Stimulated activated naive B cell treated with anti-CD40 and anti-IgM and Interleukin-4, amounts not matched to agents 10 μg/mL and 1 μg/mL and 100 μg/mL, for 72 hours (primary cell): ENCODE results near the gene NCBP3.
"Not testable (repeated sequence)": the region's sequence is repeated elsewhere in the genome, so short reads cannot be mapped to it uniquely, and the experiment has no call there.

Experiments used
- ATAC-seq, 2 donors: fragments of 150-1000 bp; cut with Tn5 transposase; replicated peaks; 2 replicates each; pipeline ENCODE4 v1.10.0; 2021; ENCODE audit warnings: moderate library complexity in 1 of 2
- DNase-seq: peaks from one replicate; pipeline ENCODE4 v3.0.0; 2021
- H3K27ac Mint-ChIP-seq: one replicate; pipeline ENCODE4 v1.8.0; 2022; ENCODE audit warnings: mild to moderate bottlenecking, mixed read lengths
- H3K27me3 Mint-ChIP-seq, 2 donors: one replicate each; pipeline ENCODE4 v1.8.0; 2022; ENCODE audit warnings: mixed read lengths in 2 of 2
- H3K36me3 Mint-ChIP-seq, 2 donors: one replicate each; pipeline ENCODE4 v1.8.0; 2022; ENCODE audit warnings: mixed read lengths in 2 of 2, mild to moderate bottlenecking in 1 of 2
- H3K4me1 Mint-ChIP-seq, 2 donors: one replicate each; pipeline ENCODE4 v1.8.0; 2022; ENCODE audit warnings: mixed read lengths in 2 of 2, mild to moderate bottlenecking in 1 of 2
- H3K4me3 Mint-ChIP-seq, 2 donors: one replicate each; pipeline ENCODE4 v1.8.0; 2022; ENCODE audit warnings: mild to moderate bottlenecking in 2 of 2, mixed read lengths in 2 of 2, moderate library complexity in 1 of 2
- H3K9me3 Mint-ChIP-seq, 2 donors: one replicate each; pipeline ENCODE4 v1.8.0; 2022; ENCODE audit warnings: mixed read lengths in 2 of 2, mild to moderate bottlenecking in 1 of 2

The NCBP3 gene

DNA sequence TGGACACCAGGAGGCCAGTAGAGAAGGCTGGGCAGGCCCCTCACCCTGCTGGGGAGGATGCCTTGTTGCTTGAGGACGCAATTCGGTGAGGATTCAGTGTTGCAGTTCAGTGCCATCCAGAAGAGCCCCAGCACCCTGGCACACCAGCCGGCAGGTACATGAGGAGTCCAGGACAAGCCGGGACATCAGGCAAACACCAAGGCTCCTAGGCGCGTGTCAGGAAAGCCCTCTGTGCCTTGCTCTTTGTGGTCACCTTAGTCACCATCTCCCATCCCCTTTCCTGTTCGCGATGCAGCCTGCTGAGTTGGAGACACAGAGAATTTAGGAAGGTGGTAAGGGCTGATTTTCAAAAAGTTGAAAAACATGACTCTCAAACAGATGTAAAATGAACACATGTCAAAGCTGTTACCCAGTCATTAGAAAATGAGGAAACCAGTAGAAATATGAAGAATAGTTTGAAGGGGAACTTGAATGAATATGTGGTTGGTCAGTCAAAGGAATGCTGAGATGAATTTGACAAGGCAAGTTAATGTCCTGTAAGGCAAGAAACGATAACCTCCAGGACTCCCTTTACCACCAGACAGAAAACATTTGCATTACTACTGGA is 2.3 kb upstream of the NCBP3 start:
- H3K36me3 Mint-ChIP-seq = peaks cover 2 to 8% of the 10 kb centered on the region in 2 donors
- peaks cover 15 to 26% of the 10 kb centered on the region in 2 donors for H3K4me1 Mint-ChIP-seq
- ATAC-seq (no peak), DNase-seq (no peak)
- no peak overlapping the region for H3K27ac Mint-ChIP-seq
- H3K4me3 Mint-ChIP-seq = no peak overlapping the region
- H3K9me3 Mint-ChIP-seq = no peaks in the 10 kb centered on the region
- H3K27me3 Mint-ChIP-seq = peaks cover 15 to 16% of the 10 kb centered on the region in 2 donors

DNA sequence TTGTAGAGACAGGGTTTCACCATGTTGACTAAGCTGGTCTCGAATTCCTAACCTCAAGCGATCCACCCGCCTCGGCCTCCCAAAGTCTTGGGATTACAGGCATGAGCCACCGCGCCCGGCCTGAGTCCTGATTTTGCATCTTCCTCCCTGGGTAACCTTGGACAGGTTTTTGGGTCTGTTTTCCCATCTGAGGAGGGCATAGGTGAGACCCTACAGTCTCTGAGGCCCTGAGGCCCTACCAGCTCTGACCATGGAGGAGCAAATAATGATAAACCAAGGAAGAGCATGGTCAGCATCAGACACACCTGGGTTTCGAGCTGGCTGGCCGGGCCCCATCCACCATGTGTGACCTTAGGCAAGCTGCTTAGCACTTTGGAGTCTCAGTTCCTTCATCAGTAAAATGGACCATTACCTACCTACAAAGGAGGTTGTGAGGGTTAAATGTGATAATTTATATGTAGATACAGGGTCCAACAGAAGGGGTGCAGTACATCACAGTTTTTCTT is 1.2 kb upstream of the NCBP3 start:
- Mint-ChIP-seq H3K4me1 (peaks cover 15 to 27% of the 10 kb centered on the region in 2 donors), H3K27me3 (peaks cover 8 to 12% of the 10 kb centered on the region in 2 donors), H3K4me3 (peak overlapping the region; percentile 32 to 62), H3K9me3 (no peaks in the 10 kb centered on the region), H3K27ac (no peak overlapping the region), H3K36me3 (peaks cover 6 to 8% of the 10 kb centered on the region in 2 donors)
- DNase-seq (no peak), ATAC-seq (no peak)

DNA sequence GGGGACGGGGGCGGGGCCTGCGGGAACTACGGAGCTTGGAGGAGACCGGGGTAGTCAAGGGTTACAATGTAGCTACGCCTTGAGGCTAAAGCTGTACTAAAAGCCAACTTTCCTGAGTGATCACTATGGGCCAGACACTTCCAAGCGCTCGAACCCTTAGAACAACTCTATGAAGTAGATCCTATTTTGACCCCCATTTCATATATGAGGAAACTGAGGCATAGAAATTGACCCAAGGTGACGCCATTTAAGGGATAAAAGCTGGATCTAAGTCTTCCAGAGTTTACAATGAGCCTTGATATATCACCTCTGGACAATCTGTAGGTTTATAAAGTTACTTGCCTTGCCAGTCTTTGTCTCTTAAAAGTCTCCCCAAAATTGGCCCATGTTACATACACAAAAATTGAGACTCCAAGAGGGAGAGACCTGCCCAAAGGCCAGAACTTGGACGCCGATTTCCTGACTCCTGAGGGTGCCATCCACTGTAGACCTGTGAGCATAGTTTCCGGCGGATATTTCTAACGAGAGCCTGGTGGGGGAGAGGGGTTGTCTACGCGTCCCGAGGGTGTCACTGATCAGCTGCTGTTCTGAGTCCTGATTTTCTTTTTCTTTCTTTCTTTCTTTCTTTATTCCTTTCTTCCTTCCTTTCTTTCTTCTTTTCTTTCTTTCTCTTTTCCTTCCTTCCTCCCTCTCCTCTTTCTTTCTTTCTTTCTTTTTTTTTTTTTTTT is 555 bp upstream of the NCBP3 start:
- Mint-ChIP-seq H3K4me3 (peak overlapping the region; percentile 90 to 94), H3K27ac (peak overlapping the region; percentile 94)
- ATAC-seq = no peak

DNA sequence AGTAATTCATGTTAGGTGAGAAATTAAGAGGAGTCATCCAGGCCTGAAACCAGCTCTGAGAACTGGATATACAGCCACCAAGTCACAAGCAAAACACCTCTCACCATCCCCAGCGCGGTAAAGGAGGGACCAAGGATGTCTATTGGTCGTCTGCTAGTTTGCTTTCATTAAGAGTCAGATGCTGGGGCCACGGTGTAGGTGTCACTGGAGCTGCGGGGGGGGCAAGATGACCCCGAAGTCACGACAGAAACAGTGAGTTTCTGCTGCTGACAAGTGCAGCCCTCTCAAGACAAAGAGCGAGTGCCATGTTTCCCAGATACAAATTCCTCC is 790 bp downstream of the NCBP3 start:
- Mint-ChIP-seq H3K4me1 (peaks cover 16 to 33% of the 10 kb centered on the region in 2 donors), H3K4me3 (peak overlapping the region; percentile 90 to 94), H3K27me3 (no peaks in the 10 kb centered on the region), H3K27ac (peak overlapping the region; percentile 94), H3K9me3 (no peaks in the 10 kb centered on the region), H3K36me3 (peaks cover 14 to 18% of the 10 kb centered on the region in 2 donors)
- DNase-seq = peak; percentile 19
- ATAC-seq = peak; percentile 26 to 35

More for the DNA sequence above, 555 bp upstream of the NCBP3 start:
- no peak for DNase-seq
- Mint-ChIP-seq H3K27me3 (peaks cover 2 to 6% of the 10 kb centered on the region in 2 donors), H3K4me1 (peaks cover 15 to 27% of the 10 kb centered on the region in 2 donors), H3K9me3 (no peaks in the 10 kb centered on the region), H3K36me3 (peaks cover 6 to 8% of the 10 kb centered on the region in 2 donors)

DNA sequence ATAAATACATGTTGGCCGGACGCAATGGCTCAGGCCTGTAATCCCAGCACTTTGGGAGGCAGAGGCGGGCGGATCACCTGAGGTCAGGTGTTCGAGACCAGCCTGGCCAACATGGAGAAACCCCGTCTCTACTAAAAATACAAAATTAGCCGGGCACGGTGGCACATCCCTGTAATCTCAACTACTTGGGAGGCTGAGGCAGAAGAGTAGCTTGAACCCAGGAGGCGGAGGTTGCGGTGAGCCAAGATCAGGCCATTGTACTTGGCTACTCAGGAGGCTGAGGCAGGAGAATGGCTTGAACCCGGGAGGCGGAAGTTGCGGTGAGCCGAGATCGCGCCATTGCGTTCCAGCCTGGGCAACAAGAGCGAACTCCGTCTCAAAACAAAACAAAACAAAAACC is 1.5 kb downstream of the NCBP3 start:
- DNase-seq, H3K27me3 Mint-ChIP-seq, ATAC-seq, H3K9me3 Mint-ChIP-seq, H3K27ac Mint-ChIP-seq: not testable (repeated sequence)
- H3K36me3 Mint-ChIP-seq = peaks cover 14 to 22% of the 10 kb centered on the region in 2 donors
- peak overlapping the region; percentile 90 to 94 for H3K4me3 Mint-ChIP-seq
- peaks cover 19 to 33% of the 10 kb centered on the region in 2 donors for H3K4me1 Mint-ChIP-seq

DNA sequence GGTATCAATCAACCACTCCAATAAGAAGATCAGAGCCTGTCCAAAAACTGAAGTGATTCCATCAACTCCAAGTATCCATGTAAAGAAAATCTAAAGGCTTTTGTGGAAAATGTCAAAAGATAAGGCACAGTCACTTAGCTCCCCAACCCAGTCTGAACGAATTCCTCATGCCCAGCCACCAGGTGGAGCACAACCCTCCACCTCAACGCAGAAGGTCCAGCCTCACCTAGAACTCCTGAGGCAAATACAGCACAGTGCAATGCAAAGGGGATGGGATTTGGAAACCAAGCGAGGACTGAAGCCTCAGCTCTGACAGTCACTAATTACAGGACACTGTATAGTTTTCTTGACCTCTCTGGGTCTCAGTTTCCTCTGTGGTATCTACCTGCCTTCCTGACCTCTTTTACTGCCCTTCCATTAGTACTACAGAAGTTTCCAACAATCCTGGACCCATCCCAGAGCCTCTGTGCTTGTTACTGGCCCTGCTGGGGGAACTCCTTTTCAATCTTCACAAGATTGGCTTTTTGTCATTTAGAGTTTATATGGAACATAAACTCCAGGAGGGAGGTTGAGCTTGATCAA is 2.0 kb downstream of the NCBP3 start:
- peaks cover 19 to 33% of the 10 kb centered on the region in 2 donors for H3K4me1 Mint-ChIP-seq
- peak overlapping the region in 1 of 2 donors; percentile 90 for H3K4me3 Mint-ChIP-seq
- H3K27me3 Mint-ChIP-seq = no peaks in the 10 kb centered on the region
- no peaks in the 10 kb centered on the region for H3K9me3 Mint-ChIP-seq
- ATAC-seq = no peak
- H3K36me3 Mint-ChIP-seq = peaks cover 14 to 25% of the 10 kb centered on the region in 2 donors
- no peak for DNase-seq
- peak overlapping the region; percentile 65 for H3K27ac Mint-ChIP-seq

DNA sequence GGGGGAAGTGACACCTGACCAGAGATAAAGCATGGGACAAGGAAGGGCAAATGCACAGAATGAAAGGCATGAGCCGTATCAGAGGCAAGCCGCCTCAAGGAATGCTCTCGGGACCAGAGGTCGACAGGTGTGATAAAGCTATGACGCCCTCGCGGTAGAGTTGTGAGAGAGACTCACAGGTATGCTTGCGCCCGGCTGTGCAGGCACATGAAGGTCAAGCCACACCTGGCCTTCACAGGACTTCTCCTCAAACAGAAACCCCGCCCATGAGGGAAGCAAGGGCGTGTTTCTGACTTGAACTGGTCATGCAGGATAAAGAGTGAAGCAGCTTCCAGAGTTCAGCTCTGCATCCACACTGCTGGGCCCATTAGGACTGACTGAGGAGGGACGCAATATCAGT is 7.8 kb downstream of the NCBP3 start:
- H3K36me3 Mint-ChIP-seq = peaks cover 34 to 48% of the 10 kb centered on the region in 2 donors
- no peak overlapping the region for H3K4me3 Mint-ChIP-seq
- H3K4me1 Mint-ChIP-seq = peaks cover 6 to 12% of the 10 kb centered on the region in 2 donors
- no peak for ATAC-seq
- no peak overlapping the region for H3K27ac Mint-ChIP-seq
- no peaks in the 10 kb centered on the region for H3K27me3 Mint-ChIP-seq
- no peak for DNase-seq
- H3K9me3 Mint-ChIP-seq = no peaks in the 10 kb centered on the region

DNA sequence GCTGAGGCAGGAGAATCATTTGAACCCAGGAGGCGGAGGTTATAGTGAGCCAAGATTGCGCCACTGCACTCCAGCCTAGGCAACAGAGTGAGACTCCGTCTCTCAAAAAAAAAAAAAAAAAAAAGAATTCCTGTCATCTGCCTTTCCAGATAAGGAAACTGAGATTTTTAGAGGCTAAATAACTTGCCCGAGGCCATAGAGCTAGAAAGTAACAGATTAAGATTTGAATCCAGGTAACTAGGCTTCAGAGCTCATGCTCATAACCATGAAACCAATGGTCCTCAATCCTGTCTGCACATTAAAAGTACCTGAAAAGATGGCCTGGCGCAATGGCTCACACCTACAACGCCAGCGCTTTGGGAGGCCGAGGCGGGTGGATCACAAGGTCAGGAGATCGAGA is 9.5 kb downstream of the NCBP3 start:
- ATAC-seq (no peak), DNase-seq (no peak)
- no peak overlapping the region for H3K4me3 Mint-ChIP-seq
- no peaks in the 10 kb centered on the region for H3K27me3 Mint-ChIP-seq
- peaks cover 6 to 12% of the 10 kb centered on the region in 2 donors for H3K4me1 Mint-ChIP-seq
- peaks cover 32 to 49% of the 10 kb centered on the region in 2 donors for H3K36me3 Mint-ChIP-seq
- H3K27ac Mint-ChIP-seq = no peak overlapping the region
- no peaks in the 10 kb centered on the region for H3K9me3 Mint-ChIP-seq

DNA sequence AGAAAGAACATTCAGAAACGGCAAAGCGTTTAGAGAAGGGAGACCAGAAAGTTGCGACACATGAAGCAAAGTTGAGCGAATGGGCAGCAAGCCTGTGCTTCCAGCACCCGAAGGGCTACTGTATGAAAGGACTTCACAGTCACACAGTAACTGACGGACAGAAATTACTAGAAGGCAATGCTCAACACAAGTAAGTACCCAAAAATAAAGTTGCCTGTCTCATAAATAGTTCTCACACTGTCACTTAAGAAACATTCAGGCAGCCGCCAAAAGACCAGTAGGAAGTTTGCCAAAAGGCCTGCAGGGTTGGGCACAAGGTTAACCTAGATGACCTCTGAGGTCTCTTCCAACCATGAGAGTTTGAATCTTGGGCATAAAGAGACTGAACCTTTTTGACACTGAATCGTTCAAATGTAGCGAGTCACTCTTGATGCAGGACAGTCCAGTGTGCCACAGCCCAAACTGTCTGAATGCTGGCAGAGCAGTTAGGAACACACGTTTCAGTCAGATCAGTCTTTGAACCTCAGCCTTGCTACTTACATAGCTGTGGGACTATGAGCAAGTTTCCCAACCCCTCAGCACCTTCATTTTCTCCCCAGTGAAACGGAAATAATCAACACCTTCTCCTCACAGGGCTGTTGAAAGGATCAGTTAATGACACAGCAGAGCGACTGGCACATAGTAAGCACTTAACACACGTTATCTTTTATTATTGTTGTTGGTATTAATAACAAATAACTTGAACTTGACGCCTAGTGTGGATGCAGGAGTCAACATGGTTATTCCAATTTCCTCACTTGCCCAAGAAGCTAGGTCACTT is 10.4 kb downstream of the NCBP3 start:
- Mint-ChIP-seq H3K4me3 (no peak overlapping the region), H3K27ac (no peak overlapping the region), H3K36me3 (peaks cover 26 to 41% of the 10 kb centered on the region in 2 donors), H3K27me3 (no peaks in the 10 kb centered on the region), H3K4me1 (peaks cover 5 to 9% of the 10 kb centered on the region in 2 donors), H3K9me3 (no peaks in the 10 kb centered on the region)
- no peak for DNase-seq
- ATAC-seq = no peak

DNA sequence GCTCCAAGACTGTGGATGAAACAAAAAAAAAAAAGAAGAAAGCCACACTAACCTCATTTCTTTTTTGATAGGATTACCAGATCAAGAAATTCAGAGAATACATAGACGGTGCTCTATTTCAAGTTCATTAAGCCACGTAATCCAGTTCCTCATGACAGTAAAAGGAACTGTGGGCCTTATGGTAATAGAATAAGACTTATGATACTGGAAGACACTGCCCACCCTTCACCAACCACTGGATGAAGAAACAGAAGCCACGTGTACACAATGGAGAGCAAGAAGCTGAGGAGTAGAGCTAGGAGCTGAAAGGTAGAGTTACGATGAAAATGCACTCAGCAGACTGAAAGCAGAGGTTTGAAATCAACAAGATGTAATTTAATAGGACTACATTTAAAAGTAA is 11.2 kb downstream of the NCBP3 start:
- no peaks in the 10 kb centered on the region for H3K27me3 Mint-ChIP-seq
- no peak overlapping the region for H3K27ac Mint-ChIP-seq
- ATAC-seq (no peak), DNase-seq (no peak)
- no peaks in the 10 kb centered on the region for H3K9me3 Mint-ChIP-seq
- H3K36me3 Mint-ChIP-seq = peaks cover 24 to 39% of the 10 kb centered on the region in 2 donors
- H3K4me1 Mint-ChIP-seq = peaks cover 2 to 6% of the 10 kb centered on the region in 2 donors
- H3K4me3 Mint-ChIP-seq = no peak overlapping the region

DNA sequence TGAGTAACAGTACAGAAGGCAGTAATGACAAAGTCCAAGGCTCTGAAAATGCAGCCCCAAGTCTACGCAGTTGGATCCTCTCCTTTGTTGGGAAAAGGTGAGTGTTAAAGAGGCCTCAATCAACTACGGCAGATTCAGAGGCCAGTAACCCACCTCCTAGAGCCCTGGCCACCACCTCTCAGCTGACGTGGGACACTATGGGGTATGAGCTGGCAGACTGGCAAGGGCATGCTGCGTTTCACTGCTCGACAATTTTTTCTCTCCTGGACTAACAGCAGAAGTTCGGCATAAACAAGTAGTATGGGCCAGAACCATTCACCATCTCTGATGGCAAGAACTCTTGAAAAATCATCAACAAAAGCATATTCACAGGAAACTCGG is 17.2 kb downstream of the NCBP3 start:
- Mint-ChIP-seq H3K4me3 (no peak overlapping the region), H3K36me3 (peaks cover 27 to 46% of the 10 kb centered on the region in 2 donors), H3K27ac (no peak overlapping the region), H3K27me3 (no peaks in the 10 kb centered on the region), H3K4me1 (peaks cover 0 to 3% of the 10 kb centered on the region in 2 donors), H3K9me3 (no peaks in the 10 kb centered on the region)
- no peak for DNase-seq
- ATAC-seq = no peak

DNA sequence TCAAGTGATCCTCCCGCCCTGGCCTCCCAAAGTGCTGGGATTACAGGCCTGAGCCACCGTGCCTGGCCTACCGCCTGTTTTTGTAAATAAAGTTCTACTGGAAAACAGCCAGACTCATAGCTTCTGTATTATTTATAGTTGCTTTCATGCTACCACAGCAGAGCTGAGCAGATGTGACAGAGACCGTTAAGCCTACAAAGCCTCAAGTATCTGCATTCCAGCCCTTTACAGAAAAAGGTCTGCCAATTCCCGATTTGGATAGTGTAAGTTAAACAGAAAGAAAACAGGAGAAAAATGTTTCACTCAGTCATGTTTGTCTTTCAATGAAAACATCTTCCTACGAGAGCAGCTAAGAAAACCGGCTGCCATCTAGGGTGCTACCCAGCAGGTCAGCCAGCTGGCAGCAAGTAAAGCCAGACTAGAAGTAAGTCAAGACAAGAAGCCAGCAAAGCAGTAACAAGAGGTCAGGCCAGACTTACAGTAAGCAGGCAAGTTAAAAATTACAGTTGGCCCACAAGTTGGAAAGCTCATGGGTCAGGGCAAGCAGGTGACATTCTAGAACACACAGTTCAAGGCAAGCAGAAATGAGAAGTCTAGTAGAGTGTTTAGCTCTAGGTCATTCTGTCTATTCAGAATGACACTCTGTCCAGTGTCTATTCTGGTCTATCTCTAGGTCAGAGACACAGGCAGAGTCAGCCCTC is 17.7 kb downstream of the NCBP3 start:
- Mint-ChIP-seq H3K4me3 (no peak overlapping the region), H3K4me1 (peaks cover 0 to 3% of the 10 kb centered on the region in 2 donors), H3K9me3 (no peaks in the 10 kb centered on the region), H3K36me3 (peaks cover 25 to 44% of the 10 kb centered on the region in 2 donors), H3K27ac (no peak overlapping the region), H3K27me3 (no peaks in the 10 kb centered on the region)
- DNase-seq (no peak), ATAC-seq (no peak)

DNA sequence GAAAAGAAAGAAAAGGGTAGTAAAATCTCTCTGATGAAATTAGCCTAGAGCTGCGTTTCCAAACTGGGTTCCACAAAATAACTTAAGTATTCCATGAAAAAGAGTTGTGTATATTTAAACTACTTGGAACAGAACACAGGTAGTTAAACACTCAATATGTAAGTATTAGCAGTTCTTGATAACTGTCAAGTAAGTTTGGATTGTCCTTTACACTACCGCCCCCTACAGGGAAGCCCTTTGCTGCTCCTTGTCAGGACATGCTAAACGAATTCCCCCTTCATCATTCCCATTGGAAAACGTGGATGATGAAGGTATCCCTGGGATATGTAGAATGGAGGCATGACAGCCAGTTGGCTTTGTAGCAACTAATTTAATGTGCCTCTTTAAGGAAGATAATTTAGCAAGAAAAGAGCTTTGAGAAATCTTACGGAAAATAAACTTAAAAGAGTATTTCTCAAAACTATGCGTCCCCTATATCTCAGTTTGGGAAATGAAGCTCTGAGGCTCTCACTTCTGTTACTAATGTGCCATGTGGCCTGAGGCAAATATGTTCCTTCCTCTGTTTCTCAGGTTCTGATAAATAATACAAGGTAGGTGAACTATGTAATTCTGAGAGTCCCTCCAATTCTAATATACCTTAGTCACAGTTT is 18.8 kb downstream of the NCBP3 start:
- DNase-seq = peak; percentile 35
- Mint-ChIP-seq H3K4me1 (peaks cover 0 to 3% of the 10 kb centered on the region in 2 donors), H3K9me3 (no peaks in the 10 kb centered on the region), H3K27me3 (no peaks in the 10 kb centered on the region), H3K4me3 (no peak overlapping the region), H3K27ac (no peak overlapping the region), H3K36me3 (peaks cover 27 to 48% of the 10 kb centered on the region in 2 donors)
- no peak for ATAC-seq
